Sigmoid colon (tissue), 4 donors: ENCODE data around the gene AGBL1.

Experiments used
- CTCF ChIP-seq, 4 experiments: fragments of 450-650 bp in 3 of 4; fragments of 200-600 bp in 1 of 4; IDR thresholded peaks; one replicate each; pipeline ENCODE4 v1.5.1; 2016 to 2019; ENCODE audit warnings: antibody characterized with exemption in 4 of 4, mild to moderate bottlenecking in 3 of 4, moderate library complexity in 2 of 4
- EP300 ChIP-seq, 4 donors: sonication (generic); formaldehyde crosslinking; IDR thresholded peaks; one replicate each; pipeline ENCODE4 v1.6.1; 2017; ENCODE audit warnings: antibody characterized with exemption in 4 of 4
- POLR2A ChIP-seq, 2 donors: fragments of 450-650 bp; IDR thresholded peaks; one replicate each; pipeline ENCODE4 v1.6.1; 2016; ENCODE audit warnings: antibody characterized with exemption in 2 of 2, mild to moderate bottlenecking in 2 of 2, moderate library complexity in 2 of 2
- POLR2AphosphoS5 ChIP-seq, 4 donors: sonication (generic); formaldehyde crosslinking; IDR thresholded peaks; one replicate each; pipeline ENCODE4 v1.6.1; 2017; ENCODE audit warnings: antibody characterized with exemption in 4 of 4

- TF ChIP-seq EP300 (IDR thresholded peaks at IDR 0.05), result no peak
- TF ChIP-seq CTCF (IDR thresholded peaks at IDR 0.05), result peak in 2 of 4 experiments; percentile 12 to 41
- TF ChIP-seq POLR2A (IDR thresholded peaks at IDR 0.05), result no peak
- TF ChIP-seq POLR2AphosphoS5 (IDR thresholded peaks at IDR 0.05), result no peak
Observed at GRCh38 chr15:86743283-86743903, 663.7 kb downstream of the AGBL1 start.
